Activated T-cell treated with anti-CD3 and anti-CD28 coated beads for 48 hours (primary cell): ENCODE results near the gene PLP1.
A peak's percentile ranks its signal among the peaks of the same experiment; 100 is the strongest.

ENCODE experiments used
- DNase-seq: peaks from one replicate; pipeline ENCODE4 v3.0.0-alpha.2; 2020; ENCODE audit warnings: low read depth

PLP1 gene

GRCh38 chrX:103830848-103831247, 54.2 kb downstream of the PLP1 start:
- no peak for DNase-seq

DNA sequence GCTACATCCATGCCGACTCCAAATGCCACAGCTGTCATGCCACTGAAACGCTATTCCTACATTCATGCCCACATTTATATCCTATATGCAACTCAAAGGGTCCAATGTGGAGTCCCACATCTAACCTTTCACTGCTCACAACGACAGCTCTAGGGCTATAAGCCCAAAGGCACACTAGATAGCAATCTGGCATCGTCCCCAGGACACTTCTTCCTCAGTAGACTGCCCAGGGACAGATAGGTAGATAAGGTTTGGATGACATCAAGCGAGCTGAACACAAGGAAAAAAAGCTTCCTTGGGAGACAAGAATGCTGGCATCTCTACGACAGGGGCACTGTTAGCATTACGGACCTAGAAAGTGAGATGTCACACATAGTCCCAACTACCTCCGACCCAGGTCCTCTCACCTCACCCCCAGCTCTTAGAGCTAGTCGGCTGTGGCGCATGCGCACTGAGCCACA, 54.7 kb downstream of the PLP1 start:
- no peak for DNase-seq

GRCh38 chrX:103831803-103832544, 55.3 kb downstream of the PLP1 start, which contains the start of gene RAB9B:
TSS of gene RAB9B (minus strand) at chrX:103832257. CDS start at chrX:103825784, 6,473 bp downstream.
- DNase-seq, result peak; percentile 56

- no peak for DNase-seq
Measured at GRCh38 chrX:103839404-103839803, 62.8 kb downstream of the PLP1 start.
